Stimulated activated CD8-positive, alpha-beta memory T cell treated with anti-CD3 and anti-CD28 coated beads, Interleukin-15, amount 100 ng/mL, for 4 hours (primary cell): ENCODE data around the gene SMTNL1.
"Not testable (repeated sequence)": the region's sequence is repeated elsewhere in the genome, so short reads cannot be mapped to it uniquely, and the experiment has no call there.

Experiments
- DNase-seq, 2 donors: peaks; one replicate each; pipeline ENCODE4 v3.0.0-alpha.2; 2020; ENCODE audit warnings: low read depth in 2 of 2

SMTNL1 gene

GRCh38 chr11:57508341-57509170, 28.8 kb upstream of the SMTNL1 start:
- DNase-seq = no peak

DNA sequence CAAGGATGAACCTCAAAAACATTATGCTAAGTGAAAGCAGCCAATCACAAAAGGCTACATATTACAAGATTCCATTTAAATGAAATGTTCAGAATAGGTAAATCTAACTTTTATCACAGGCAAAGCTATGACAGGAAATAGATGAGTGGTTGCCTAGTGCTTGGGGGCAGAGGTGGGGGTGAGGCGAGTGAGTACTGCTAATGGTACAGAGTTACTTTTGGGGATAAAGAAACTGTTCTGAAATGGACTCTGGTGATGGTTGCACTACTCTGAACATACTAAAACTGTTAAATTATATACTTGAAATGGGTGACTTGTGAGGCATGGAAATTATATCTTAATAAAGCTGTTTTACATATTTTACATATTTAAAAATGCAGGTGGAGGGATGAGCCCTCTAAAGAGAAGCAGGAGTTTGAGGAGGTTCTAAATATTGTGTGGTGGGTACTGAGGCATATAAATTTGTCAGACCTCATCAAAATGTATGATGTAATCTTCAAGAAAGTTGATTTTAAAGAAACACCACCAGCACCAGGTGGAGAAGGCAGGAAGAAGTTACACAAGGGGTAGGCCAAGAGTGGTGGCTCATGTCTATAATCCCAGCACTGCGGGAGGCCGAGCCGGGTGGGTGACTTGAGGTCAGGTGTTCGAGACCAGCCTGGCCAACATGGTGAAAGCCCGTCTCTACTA, 25.5 kb upstream of the SMTNL1 start:
- no peak for DNase-seq

GRCh38 chr11:57512646-57513451, 24.5 kb upstream of the SMTNL1 start:
- DNase-seq = no peak

DNA sequence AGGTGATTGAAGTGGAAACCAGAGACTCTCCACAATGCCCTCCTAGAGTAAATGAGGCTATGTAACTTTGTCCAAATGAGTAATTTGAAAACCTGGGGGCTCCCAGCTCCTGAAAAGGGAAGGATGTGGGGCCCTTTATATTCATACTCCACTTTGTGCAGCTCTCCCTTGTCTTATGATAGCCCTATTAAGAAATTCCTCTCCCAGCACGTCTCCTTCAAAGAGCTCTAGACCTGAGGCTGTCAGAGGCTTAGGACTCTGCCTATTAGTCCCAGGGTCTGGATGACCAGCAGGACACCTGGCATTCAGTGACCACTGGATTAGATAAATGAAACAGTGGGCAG, 24.0 kb upstream of the SMTNL1 start:
- no peak for DNase-seq

GRCh38 chr11:57513911-57514537, 23.4 kb upstream of the SMTNL1 start:
- DNase-seq = peak in 1 of 2 donors; percentile 7

GRCh38 chr11:57514538-57515331, 22.7 kb upstream of the SMTNL1 start:
- DNase-seq = peak in 1 of 2 donors; percentile 16

- DNase-seq = peak in 1 of 2 donors; percentile 14
Observed at GRCh38 chr11:57515332-57516060, 21.9 kb upstream of the SMTNL1 start, which contains the start of gene SLC43A1. SLC43A1 (minus strand) TSS chr11:57515702; CDS start chr11:57514111, 1,591 bp downstream.

GRCh38 chr11:57516061-57516443, 21.3 kb upstream of the SMTNL1 start:
- DNase-seq = no peak

DNA sequence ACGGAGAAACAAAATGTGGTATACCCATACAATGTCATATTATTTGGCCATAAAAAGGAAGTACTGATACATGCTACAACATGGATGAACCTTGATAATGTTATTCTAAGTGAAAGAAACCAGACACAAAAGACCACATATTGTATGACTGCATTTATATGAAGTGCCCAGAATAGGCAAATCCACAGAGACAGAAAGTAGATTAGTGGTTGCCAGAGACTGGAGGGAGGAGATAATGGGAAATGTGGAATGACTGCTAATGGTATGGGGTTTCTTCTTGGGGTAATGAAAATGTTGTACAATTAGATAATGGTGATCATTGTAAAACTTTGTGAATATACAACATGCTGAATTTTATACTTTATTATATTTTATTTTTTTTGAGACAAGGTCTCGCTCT, 16.3 kb upstream of the SMTNL1 start:
- no peak for DNase-seq

DNA sequence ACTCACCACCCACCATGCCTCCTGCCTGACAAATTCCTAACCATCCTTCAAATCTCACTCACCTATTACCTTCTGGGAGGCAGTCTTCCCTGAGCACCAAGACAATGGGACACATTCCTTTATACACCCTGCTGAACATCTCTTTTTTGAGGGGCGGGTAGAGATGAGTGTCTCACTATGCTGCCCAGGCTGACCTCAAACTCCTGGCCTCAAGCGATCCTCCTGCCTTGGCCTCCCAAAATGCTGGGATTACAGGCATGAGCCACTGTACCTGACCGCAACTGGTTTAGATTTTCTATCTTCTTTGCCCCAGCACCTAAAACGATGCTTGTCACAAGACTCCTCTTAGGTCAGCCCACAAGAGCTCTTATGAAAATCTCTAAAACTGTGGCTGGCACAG, 14.0 kb upstream of the SMTNL1 start:
- DNase-seq = no peak

DNA sequence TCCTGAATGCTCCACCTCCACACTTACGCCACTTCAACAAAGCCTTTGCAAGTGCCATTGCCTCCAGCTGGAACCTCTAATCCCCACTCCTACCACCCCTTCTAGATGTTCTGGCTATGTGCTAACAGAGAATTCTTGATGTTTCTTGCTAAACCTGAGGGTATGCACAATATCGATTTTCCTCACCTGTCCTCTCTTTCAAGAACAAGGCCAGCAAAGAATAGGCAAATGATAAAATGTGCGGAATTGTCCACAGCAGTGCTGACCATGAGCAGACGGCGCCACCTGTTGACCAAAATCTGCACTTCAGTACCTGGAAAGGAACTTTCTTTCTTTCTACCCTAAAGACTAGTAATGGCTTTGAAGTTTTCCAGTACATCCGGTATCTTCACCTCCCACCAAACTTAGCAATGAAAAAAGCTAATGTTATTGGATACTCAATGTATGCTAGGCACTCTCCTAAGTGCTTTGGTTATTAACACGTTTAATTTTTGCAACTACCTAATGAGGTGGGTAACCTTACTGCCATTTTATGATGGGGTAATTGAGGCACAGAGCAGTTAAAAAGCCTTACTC, 10.3 kb upstream of the SMTNL1 start:
- DNase-seq = peak; percentile 17 to 46

DNA sequence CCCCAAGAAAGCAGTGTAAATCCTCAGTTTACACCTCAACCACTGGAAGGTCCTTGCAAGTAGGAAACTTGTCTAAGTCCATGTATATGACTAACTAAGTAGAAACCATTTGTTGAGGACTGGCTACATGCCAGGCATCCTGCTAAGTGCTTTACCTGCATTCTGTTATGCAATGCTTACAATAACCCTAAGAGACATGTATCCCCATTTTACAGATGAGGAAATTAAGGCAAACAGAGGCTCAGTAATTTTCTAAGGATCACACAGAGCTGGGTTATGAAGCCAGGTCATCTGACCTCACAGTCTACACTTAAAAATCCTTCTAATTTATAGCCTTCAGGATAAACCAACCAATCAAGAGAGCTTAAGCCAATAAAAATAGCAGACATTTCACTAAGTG, 8.4 kb upstream of the SMTNL1 start:
- DNase-seq = no peak

GRCh38 chr11:57530215-57530595, 7.2 kb upstream of the SMTNL1 start:
- DNase-seq = no peak

DNA sequence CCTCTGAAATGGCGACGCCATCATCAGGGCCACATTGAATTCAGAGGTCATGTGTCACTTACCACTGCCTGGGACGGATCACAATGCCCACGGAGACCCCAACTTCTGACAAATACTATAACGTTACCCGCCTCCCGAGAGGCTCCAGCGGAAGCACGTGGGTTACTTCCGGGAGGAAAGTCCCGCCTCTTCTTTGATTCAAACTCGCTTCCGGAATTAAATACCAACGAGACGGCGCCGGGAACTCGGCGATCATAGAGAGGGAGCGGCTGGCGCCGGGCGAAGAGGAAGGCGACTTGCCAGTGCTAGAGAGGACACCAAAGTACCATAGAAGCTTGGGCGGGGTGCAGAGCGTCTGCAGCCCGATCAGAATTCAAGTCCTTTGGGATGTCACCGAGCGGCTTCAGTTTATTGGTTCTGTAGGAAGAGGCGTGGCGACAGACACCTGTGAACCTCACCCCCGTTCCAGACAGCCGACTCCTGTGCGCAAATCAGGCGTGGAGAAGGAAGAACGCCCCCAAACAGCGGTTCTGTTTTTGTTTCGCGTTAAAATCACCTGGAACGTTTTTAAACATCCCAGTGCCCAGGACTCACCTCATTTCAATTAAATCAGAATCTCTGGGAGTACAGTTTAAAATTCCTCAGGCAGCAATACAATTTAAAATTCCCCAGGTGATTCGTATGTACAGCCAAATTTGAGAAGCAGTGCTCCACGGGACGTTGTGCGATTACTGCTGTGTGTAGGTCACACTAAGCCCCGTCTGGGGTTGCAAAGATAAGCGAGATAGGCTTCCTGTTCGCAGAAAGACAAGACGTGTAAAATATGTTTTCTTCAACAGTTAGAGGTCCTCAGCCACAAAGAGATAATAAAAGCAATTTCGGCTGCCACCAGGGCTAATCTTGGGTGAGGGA, 6.5 kb upstream of the SMTNL1 start, which contains the start of gene TIMM10:
TSS of gene TIMM10 (minus strand) at position 159 of the 912 bp plus-strand sequence. CDS start 565 bp downstream, outside the sequence.
- peak; percentile 84 to 91 for DNase-seq

DNA sequence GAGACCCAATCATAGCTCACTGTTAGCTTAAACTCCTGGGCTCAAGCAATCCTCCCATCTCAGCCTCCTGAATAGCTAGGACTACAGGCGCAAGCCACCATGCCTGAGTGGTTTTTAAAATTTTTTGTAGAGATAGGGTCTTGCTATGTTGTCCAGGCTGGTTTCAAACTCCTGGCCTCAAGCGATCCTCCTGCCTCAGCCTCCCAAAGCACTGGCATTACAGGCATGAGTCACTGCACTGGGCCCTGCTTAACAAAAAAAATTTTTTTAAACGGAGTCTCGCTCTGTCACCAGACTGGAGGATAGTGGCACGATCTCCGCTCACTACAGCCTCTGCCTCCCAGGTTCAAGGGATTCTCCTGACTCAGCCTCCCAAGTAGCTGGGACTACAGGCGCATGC, 2.9 kb upstream of the SMTNL1 start:
- not testable (repeated sequence) for DNase-seq

GRCh38 chr11:57539342-57539741, 1.9 kb downstream of the SMTNL1 start:
- no peak for DNase-seq

- no peak for DNase-seq
Observed at GRCh38 chr11:57541169-57541568, 3.8 kb downstream of the SMTNL1 start.

GRCh38 chr11:57542582-57542981, 5.2 kb downstream of the SMTNL1 start:
- no peak for DNase-seq

GRCh38 chr11:57543593-57543992, 6.2 kb downstream of the SMTNL1 start:
- DNase-seq = no peak
